ENCODE data around the gene EDNRA. TPM values are rescaled to one million over a fixed set of nuclear protein-coding genes. Genes with fewer than 3 reads are reported as not detected.
"Not testable (repeated sequence)": the region's sequence is repeated elsewhere in the genome, so short reads cannot be mapped to it uniquely, and the experiment has no call there.

EDNRA gene
- not detected for total RNA-seq
- total RNA-seq (2013), result not detected

- Histone ChIP-seq H3K4me1 (ENCODE audit: control insufficient read depth, insufficient read depth, low read length) (no peaks in the 10 kb centered on the region), H3K27me3 (ENCODE audit: control insufficient read depth, insufficient read depth, low read length) (peaks cover 11% of the 10 kb centered on the region), H3K4me3 (ENCODE audit: low read length) (no peak within 1 kb of the TSS), H3K9me3 (ENCODE audit: control insufficient read depth, insufficient read depth, low read length) (no peaks in the 10 kb centered on the region), H3K27ac (ENCODE audit: low read length) (no peak within 1 kb of the TSS), H3K36me3 (ENCODE audit: control insufficient read depth, insufficient read depth, low read length) (no peaks in the 10 kb centered on the region)
- ATAC-seq (no peak), DNase-seq (no peak)
- no peak within 1 kb of the TSS for H3K27ac Mint-ChIP-seq
- peaks cover 17 to 34% of the 10 kb centered on the region in 2 donors for H3K27me3 Mint-ChIP-seq (ENCODE audit: low read depth in 2 of 2)
- no peak within 1 kb of the TSS for H3K4me3 Mint-ChIP-seq
- H3K4me1 Mint-ChIP-seq, result no peaks in the 10 kb centered on the region
- no peak for TF ChIP-seq CTCF (IDR thresholded peaks at IDR 0.05)
- intact Hi-C loops (cut with micrococcal nuclease), result no loop called here
- H3K9me3 Mint-ChIP-seq, result peaks cover 0 to 2% of the 10 kb centered on the region in 2 donors
- 7% methylated on average over 68 of the region's 68 CpGs for WGBS (ENCODE audit: insufficient coverage)
- H3K36me3 Mint-ChIP-seq, result no peaks in the 10 kb centered on the region
These were observed at the start of gene EDNRA for GRCh38 chr4:147480891-147481576. EDNRA (plus strand) TSS chr4:147481097; CDS start chr4:147485682, 4,585 bp downstream.

GRCh38 chr4:147434370-147434769 is 46.5 kb upstream of the EDNRA start:
- H3K36me3 Mint-ChIP-seq; H3K4me1 ChIP-seq (ENCODE audit: control insufficient read depth, insufficient read depth, low read length); H3K36me3 ChIP-seq (ENCODE audit: control insufficient read depth, insufficient read depth, low read length); intact Hi-C loops (cut with micrococcal nuclease); H3K27me3 ChIP-seq (ENCODE audit: control insufficient read depth, insufficient read depth, low read length); H3K9me3 ChIP-seq (ENCODE audit: control insufficient read depth, insufficient read depth, low read length); H3K27ac ChIP-seq (ENCODE audit: low read length); DNase-seq; H3K4me3 ChIP-seq (ENCODE audit: low read length); H3K4me3 Mint-ChIP-seq; H3K27ac Mint-ChIP-seq; H3K27me3 Mint-ChIP-seq (ENCODE audit: low read depth in 2 of 2); H3K4me1 Mint-ChIP-seq; H3K9me3 Mint-ChIP-seq; ATAC-seq: not testable (repeated sequence)
- WGBS (ENCODE audit: insufficient coverage), result 64% methylated on average over 1 of the region's 1 CpG

GRCh38 chr4:147440442-147440841 is 40.5 kb upstream of the EDNRA start:
- H3K4me3 Mint-ChIP-seq, result no peak overlapping the region
- WGBS (ENCODE audit: insufficient coverage), result 100% methylated on average over 1 of the region's 2 CpGs
- Histone ChIP-seq H3K4me1 (ENCODE audit: control insufficient read depth, insufficient read depth, low read length) (no peaks in the 10 kb centered on the region), H3K36me3 (ENCODE audit: control insufficient read depth, insufficient read depth, low read length) (no peaks in the 10 kb centered on the region), H3K9me3 (ENCODE audit: control insufficient read depth, insufficient read depth, low read length) (no peaks in the 10 kb centered on the region), H3K27me3 (ENCODE audit: control insufficient read depth, insufficient read depth, low read length) (no peaks in the 10 kb centered on the region), H3K4me3 (ENCODE audit: low read length) (no peak overlapping the region), H3K27ac (ENCODE audit: low read length) (no peak overlapping the region)
- no peak for ATAC-seq
- intact Hi-C loops (cut with micrococcal nuclease), result no loop called here
- no peaks in the 10 kb centered on the region for H3K27me3 Mint-ChIP-seq (ENCODE audit: low read depth in 2 of 2)
- no peak overlapping the region for H3K27ac Mint-ChIP-seq
- no peak for TF ChIP-seq CTCF (IDR thresholded peaks at IDR 0.05)
- DNase-seq, result no peak
- no peaks in the 10 kb centered on the region for H3K4me1 Mint-ChIP-seq
- peaks cover 5 to 7% of the 10 kb centered on the region in 2 donors for H3K9me3 Mint-ChIP-seq
- no peaks in the 10 kb centered on the region for H3K36me3 Mint-ChIP-seq

GRCh38 chr4:147447786-147448185 is 33.1 kb upstream of the EDNRA start:
- 60% methylated on average over 1 of the region's 2 CpGs for WGBS (ENCODE audit: insufficient coverage)
- no peaks in the 10 kb centered on the region for H3K27me3 ChIP-seq (ENCODE audit: control insufficient read depth, insufficient read depth, low read length)
- H3K4me1 ChIP-seq (ENCODE audit: control insufficient read depth, insufficient read depth, low read length), result no peaks in the 10 kb centered on the region
- intact Hi-C loops (cut with micrococcal nuclease), result no loop called here
- Mint-ChIP-seq H3K4me1 (no peaks in the 10 kb centered on the region), H3K9me3 (peaks cover 0 to 2% of the 10 kb centered on the region in 2 donors), H3K4me3 (no peak overlapping the region), H3K27ac (no peak overlapping the region), H3K27me3 (ENCODE audit: low read depth in 2 of 2) (no peaks in the 10 kb centered on the region), H3K36me3 (no peaks in the 10 kb centered on the region)
- ATAC-seq, result no peak
- no peak overlapping the region for H3K4me3 ChIP-seq (ENCODE audit: low read length)
- no peak for TF ChIP-seq CTCF (IDR thresholded peaks at IDR 0.05)
- no peaks in the 10 kb centered on the region for H3K36me3 ChIP-seq (ENCODE audit: control insufficient read depth, insufficient read depth, low read length)
- H3K9me3 ChIP-seq (ENCODE audit: control insufficient read depth, insufficient read depth, low read length), result no peaks in the 10 kb centered on the region
- H3K27ac ChIP-seq (ENCODE audit: low read length), result no peak overlapping the region
- no peak for DNase-seq

Measured in natural killer cell (primary cell).